Astrocyte (in vitro differentiated cells and primary cell): ENCODE results near the gene GPN2. TPM values are rescaled to one million over a fixed set of nuclear protein-coding genes. Genes with fewer than 3 reads are reported as not detected.
"Not testable (repeated sequence)": the region's sequence is repeated elsewhere in the genome, so short reads cannot be mapped to it uniquely, and the experiment has no call there.

ENCODE experiments used
- DNase-seq: peaks from one replicate; pipeline ENCODE4 v3.0.0-alpha.2; 2010; ENCODE audit warnings: low read depth
- FAIRE-seq: peaks from 2 replicates; lab custom pipeline; 2011; peaks lifted over from hg19 to GRCh38; lab: Jason Lieb, UNC
- H2AFZ ChIP-seq: 2 replicates; pipeline ENCODE4 v1.6.0; 2012; ENCODE audit warnings: low read depth, low read length, inconsistent platforms
- H3K27ac ChIP-seq: 2 replicates; pipeline ENCODE4 v1.5.1; 2011; ENCODE audit warnings: low read depth, low read length, inconsistent platforms
- H3K27me3 ChIP-seq: 2 replicates; pipeline ENCODE4 v1.6.0; 2011; ENCODE audit warnings: low read length, inconsistent platforms; ENCODE audit not compliant: insufficient read depth
- H3K36me3 ChIP-seq: 2 replicates; pipeline ENCODE4 v1.5.1; 2011; ENCODE audit warnings: low read length, inconsistent platforms; ENCODE audit not compliant: insufficient read depth
- H3K4me1 ChIP-seq: 2 replicates; pipeline ENCODE4 v1.5.1; 2011; ENCODE audit warnings: low read length, inconsistent platforms; ENCODE audit not compliant: insufficient read depth
- H3K4me2 ChIP-seq: 2 replicates; pipeline ENCODE4 v1.6.0; 2012; ENCODE audit warnings: low read length, inconsistent platforms
- H3K4me3 ChIP-seq: 2 replicates; pipeline ENCODE4 v1.5.1; 2011; ENCODE audit warnings: low read depth, mild to moderate bottlenecking, low read length, inconsistent platforms; ENCODE audit not compliant: insufficient read depth
- H3K79me2 ChIP-seq: 2 replicates; pipeline ENCODE4 v1.6.0; 2012; ENCODE audit warnings: mild to moderate bottlenecking, low read length, inconsistent platforms; ENCODE audit not compliant: insufficient read depth
- H3K9ac ChIP-seq: 2 replicates; pipeline ENCODE4 v1.6.0; 2012; ENCODE audit warnings: mild to moderate bottlenecking, low read length, inconsistent platforms
- H3K9me3 ChIP-seq: 2 replicates; pipeline ENCODE4 v1.5.1; 2012; ENCODE audit warnings: low read depth, mild to moderate bottlenecking, low read length, inconsistent platforms; ENCODE audit not compliant: insufficient read depth
- H4K20me1 ChIP-seq: 2 replicates; pipeline ENCODE4 v1.6.0; 2012; ENCODE audit warnings: low read length, inconsistent platforms; ENCODE audit not compliant: insufficient read depth
- H3K27ac Mint-ChIP-seq: one replicate; pipeline ENCODE4 v1.8.0; 2021; ENCODE audit warnings: mild to moderate bottlenecking, mixed read lengths; ENCODE audit not compliant: unreplicated experiment
- H3K27me3 Mint-ChIP-seq: one replicate; pipeline ENCODE4 v1.8.0; 2021; ENCODE audit warnings: low read depth, mixed read lengths; ENCODE audit not compliant: unreplicated experiment
- H3K36me3 Mint-ChIP-seq: one replicate; pipeline ENCODE4 v1.8.0; 2021; ENCODE audit warnings: low read depth, mixed read lengths; ENCODE audit not compliant: unreplicated experiment
- H3K4me1 Mint-ChIP-seq: one replicate; pipeline ENCODE4 v1.8.0; 2021; ENCODE audit warnings: low read depth, mixed read lengths; ENCODE audit not compliant: unreplicated experiment
- H3K4me3 Mint-ChIP-seq: one replicate; pipeline ENCODE4 v1.8.0; 2021; ENCODE audit warnings: mild to moderate bottlenecking, moderate library complexity, mixed read lengths; ENCODE audit not compliant: unreplicated experiment
- H3K9me3 Mint-ChIP-seq: one replicate; pipeline ENCODE4 v1.8.0; 2021; ENCODE audit warnings: mild to moderate bottlenecking, mixed read lengths; ENCODE audit not compliant: unreplicated experiment
- EZH2 ChIP-seq: IDR thresholded peaks from 2 replicates; pipeline ENCODE4 v1.6.1; 2012; ENCODE audit warnings: mild to moderate bottlenecking, low read length, inconsistent platforms; ENCODE audit not compliant: insufficient read depth
- total RNA-seq: library from RNA; stranded (reverse); gene quantifications from 2 replicates; pipeline ENCODE4 v1.2.1, GENCODE V29; 2021
- TF ChIP-seq, protein P1 (sequence below): IDR thresholded peaks from 2 replicates; pipeline ENCODE4 v1.5.1; 2011; ENCODE audit warnings: low read depth, mild to moderate bottlenecking, inconsistent platforms, low read length, moderate library complexity; ENCODE audit not compliant: insufficient read depth

GPN2 gene
- total RNA-seq, 1 donor from 2014 or later = 24.5 TPM

DNA sequence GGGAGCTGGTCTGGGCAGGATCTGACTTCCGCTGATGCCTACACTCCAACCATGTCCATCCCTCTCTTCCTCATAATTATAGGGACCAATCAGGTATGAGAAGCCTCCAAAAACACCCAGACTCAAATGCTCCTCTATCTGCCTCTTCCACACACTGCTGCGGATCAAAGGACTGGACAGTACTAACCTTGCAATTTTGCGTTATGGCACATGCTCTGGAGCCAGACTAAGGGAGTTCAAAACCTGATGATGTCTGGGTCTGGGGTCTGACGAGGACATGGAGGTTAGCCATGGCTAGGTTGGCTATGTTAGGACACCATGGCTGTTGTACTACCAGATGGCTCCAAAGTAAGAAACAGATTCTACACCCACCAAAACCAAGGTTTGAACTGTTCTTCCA lies 10.3 kb downstream of the GPN2 start:
- no peak for FAIRE-seq
- no peak overlapping the region for H3K4me3 Mint-ChIP-seq
- TF ChIP-seq EZH2 = no peak

DNA sequence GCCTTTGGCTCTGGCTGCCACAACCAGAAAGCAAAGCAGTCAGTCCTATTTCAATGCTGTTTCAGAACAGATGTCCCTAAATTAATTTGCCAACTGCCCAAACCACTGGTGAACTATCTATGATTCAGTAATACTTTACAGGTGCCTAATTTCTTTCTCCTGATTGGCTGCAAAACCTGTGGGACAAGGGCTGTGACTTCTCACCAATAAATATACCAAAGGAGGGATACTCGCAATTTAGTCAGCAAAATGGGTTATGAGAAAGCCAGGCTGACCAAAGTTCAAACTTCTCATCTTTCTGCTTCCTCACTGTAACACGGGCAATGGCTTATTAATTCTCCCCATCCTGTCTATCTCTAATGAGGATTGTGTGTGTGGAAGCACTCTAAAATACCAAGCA lies 12.8 kb downstream of the GPN2 start:
- Histone ChIP-seq H3K79me2 (peaks cover 1% of the 10 kb centered on the region), H3K27ac (no peak overlapping the region), H3K4me1 (peaks cover 2% of the 10 kb centered on the region), H3K9me3 (no peaks in the 10 kb centered on the region), H3K27me3 (no peaks in the 10 kb centered on the region), H3K9ac (no peak overlapping the region), H3K36me3 (peaks cover 22% of the 10 kb centered on the region), H4K20me1 (peaks cover 18% of the 10 kb centered on the region), H2AFZ (no peak overlapping the region), H3K4me3 (no peak overlapping the region), H3K4me2 (no peak overlapping the region)
- no peak for FAIRE-seq
- Mint-ChIP-seq H3K9me3 (peaks cover 2% of the 10 kb centered on the region), H3K4me1 (no peaks in the 10 kb centered on the region), H3K27me3 (no peaks in the 10 kb centered on the region), H3K4me3 (no peak overlapping the region), H3K27ac (no peak overlapping the region), H3K36me3 (peaks cover 3% of the 10 kb centered on the region)
- DNase-seq = no peak
- TF ChIP-seq EZH2 = no peak
- TF ChIP-seq, protein P1, sequence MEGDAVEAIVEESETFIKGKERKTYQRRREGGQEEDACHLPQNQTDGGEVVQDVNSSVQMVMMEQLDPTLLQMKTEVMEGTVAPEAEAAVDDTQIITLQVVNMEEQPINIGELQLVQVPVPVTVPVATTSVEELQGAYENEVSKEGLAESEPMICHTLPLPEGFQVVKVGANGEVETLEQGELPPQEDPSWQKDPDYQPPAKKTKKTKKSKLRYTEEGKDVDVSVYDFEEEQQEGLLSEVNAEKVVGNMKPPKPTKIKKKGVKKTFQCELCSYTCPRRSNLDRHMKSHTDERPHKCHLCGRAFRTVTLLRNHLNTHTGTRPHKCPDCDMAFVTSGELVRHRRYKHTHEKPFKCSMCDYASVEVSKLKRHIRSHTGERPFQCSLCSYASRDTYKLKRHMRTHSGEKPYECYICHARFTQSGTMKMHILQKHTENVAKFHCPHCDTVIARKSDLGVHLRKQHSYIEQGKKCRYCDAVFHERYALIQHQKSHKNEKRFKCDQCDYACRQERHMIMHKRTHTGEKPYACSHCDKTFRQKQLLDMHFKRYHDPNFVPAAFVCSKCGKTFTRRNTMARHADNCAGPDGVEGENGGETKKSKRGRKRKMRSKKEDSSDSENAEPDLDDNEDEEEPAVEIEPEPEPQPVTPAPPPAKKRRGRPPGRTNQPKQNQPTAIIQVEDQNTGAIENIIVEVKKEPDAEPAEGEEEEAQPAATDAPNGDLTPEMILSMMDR = no peak

More for the DNA sequence above, 10.3 kb downstream of the GPN2 start:
- H3K79me2 ChIP-seq = peaks cover 8% of the 10 kb centered on the region
- no peak overlapping the region for H3K4me2 ChIP-seq
- H3K27me3 ChIP-seq = no peaks in the 10 kb centered on the region
- no peak for DNase-seq
- H3K27me3 Mint-ChIP-seq = no peaks in the 10 kb centered on the region
- no peaks in the 10 kb centered on the region for H3K9me3 Mint-ChIP-seq
- H2AFZ ChIP-seq = no peak overlapping the region
- H3K4me3 ChIP-seq = no peak overlapping the region
- H3K27ac Mint-ChIP-seq = no peak overlapping the region
- no peaks in the 10 kb centered on the region for H3K4me1 ChIP-seq
- no peaks in the 10 kb centered on the region for H3K4me1 Mint-ChIP-seq
- H4K20me1 ChIP-seq = peaks cover 37% of the 10 kb centered on the region
- no peak overlapping the region for H3K9ac ChIP-seq
- no peak overlapping the region for H3K27ac ChIP-seq
- peaks cover 10% of the 10 kb centered on the region for H3K36me3 Mint-ChIP-seq
- H3K36me3 ChIP-seq = peaks cover 43% of the 10 kb centered on the region
- H3K9me3 ChIP-seq = no peaks in the 10 kb centered on the region

DNA sequence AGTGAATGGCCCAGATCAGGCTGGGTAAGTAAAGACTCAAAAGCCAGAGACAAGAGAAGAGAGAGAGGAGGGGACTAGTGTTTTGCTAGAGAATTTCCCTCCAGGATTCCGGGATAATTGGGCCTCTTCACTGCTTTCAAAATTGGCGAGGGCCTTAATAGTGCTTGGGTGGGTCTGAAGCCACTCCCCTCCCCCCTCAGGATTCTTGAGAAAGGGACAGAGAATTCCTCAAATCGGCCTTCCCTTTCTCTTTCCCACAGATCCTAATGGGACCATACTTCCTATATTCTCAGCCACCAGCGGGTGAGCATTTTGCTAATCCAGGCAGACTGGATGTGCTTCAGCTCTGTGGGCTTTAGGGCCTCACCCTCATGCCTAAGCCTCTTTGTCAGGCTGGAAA lies 15.2 kb downstream of the GPN2 start:
- Histone ChIP-seq H3K9ac (no peak overlapping the region), H3K4me3 (no peak overlapping the region), H3K4me2 (no peak overlapping the region), H4K20me1 (peaks cover 11% of the 10 kb centered on the region), H3K9me3 (no peaks in the 10 kb centered on the region), H3K4me1 (peaks cover 3% of the 10 kb centered on the region), H3K27ac (no peak overlapping the region), H2AFZ (no peak overlapping the region), H3K27me3 (no peaks in the 10 kb centered on the region), H3K36me3 (peaks cover 12% of the 10 kb centered on the region), H3K79me2 (no peaks in the 10 kb centered on the region)
- H3K9me3 Mint-ChIP-seq = peaks cover 2% of the 10 kb centered on the region
- no peak overlapping the region for H3K4me3 Mint-ChIP-seq
- FAIRE-seq = no peak
- H3K36me3 Mint-ChIP-seq = no peaks in the 10 kb centered on the region
- no peaks in the 10 kb centered on the region for H3K4me1 Mint-ChIP-seq
- DNase-seq = no peak
- TF ChIP-seq EZH2 = no peak
- TF ChIP-seq, protein P1 = no peak
- H3K27me3 Mint-ChIP-seq = no peaks in the 10 kb centered on the region
- no peak overlapping the region for H3K27ac Mint-ChIP-seq

DNA sequence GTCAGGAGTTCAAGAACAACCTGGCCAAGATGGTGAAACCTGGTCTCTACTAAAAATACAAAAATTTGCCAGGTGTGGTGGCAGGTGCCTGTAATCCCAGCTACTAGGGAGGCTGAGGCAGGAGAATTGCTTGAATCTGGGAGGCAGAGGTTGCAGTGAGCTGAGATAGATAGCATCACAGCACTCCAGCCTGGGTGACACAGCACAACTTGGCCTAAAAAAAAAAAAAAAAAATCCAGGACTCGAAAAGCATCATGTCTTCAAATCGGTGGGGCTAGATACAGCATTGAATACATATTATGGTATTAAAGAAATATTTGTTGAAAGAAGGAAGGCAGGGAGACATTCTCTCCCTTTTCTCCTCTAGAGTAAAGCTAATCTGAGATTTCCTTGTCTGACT lies 17.0 kb downstream of the GPN2 start:
- not testable (repeated sequence) for H3K27ac ChIP-seq, DNase-seq, H3K27me3 ChIP-seq, H3K79me2 ChIP-seq, H3K4me2 ChIP-seq, H3K9ac ChIP-seq, H3K9me3 Mint-ChIP-seq, H3K4me1 Mint-ChIP-seq, H3K9me3 ChIP-seq, H3K36me3 Mint-ChIP-seq, H4K20me1 ChIP-seq, H3K4me1 ChIP-seq, H2AFZ ChIP-seq, FAIRE-seq, H3K36me3 ChIP-seq, H3K4me3 ChIP-seq, H3K27me3 Mint-ChIP-seq
- H3K27ac Mint-ChIP-seq = peak overlapping the region; percentile 34
- H3K4me3 Mint-ChIP-seq = peak overlapping the region; percentile 34
